Gastroesophageal sphincter (tissue), 3 donors: ENCODE results near the gene ANXA2R.

Experiments used
- CTCF ChIP-seq, 4 experiments: fragments of 200-600 bp in 2 of 4; fragments of 450-650 bp in 2 of 4; sonication (generic) in 1 of 4; IDR thresholded peaks; one replicate each; pipeline ENCODE4 v1.5.1; 2017 to 2019; ENCODE audit warnings: antibody characterized with exemption in 4 of 4, mild to moderate bottlenecking in 2 of 4, moderate library complexity in 2 of 4
- EP300 ChIP-seq: sonication (generic); formaldehyde crosslinking; IDR thresholded peaks from one replicate; pipeline ENCODE4 v1.6.1; 2017; ENCODE audit warnings: antibody characterized with exemption, mild to moderate bottlenecking
- POLR2A ChIP-seq, 2 donors: fragments of 450-650 bp; IDR thresholded peaks; one replicate each; pipeline ENCODE4 v1.6.1; 2017; ENCODE audit warnings: antibody characterized with exemption in 2 of 2, mild to moderate bottlenecking in 2 of 2, moderate library complexity in 1 of 2

GRCh38 chr5:42990892-42991291, 49.2 kb downstream of the ANXA2R start:
- TF ChIP-seq CTCF (IDR thresholded peaks at IDR 0.05) (no peak), EP300 (no peak), POLR2A (IDR thresholded peaks at IDR 0.05) (no peak)
